Stimulated activated naive CD8-positive, alpha-beta T cell treated with anti-CD3 and anti-CD28 coated beads, Interleukin-15, Interleukin-2, amounts not matched to agents 100 U/mL and 50 U/mL, for 24 hours (primary cell): ENCODE data around the gene MSRB1.
A peak's percentile ranks its signal among the peaks of the same experiment; 100 is the strongest.

ENCODE experiments used
- ATAC-seq: fragments of 150-1000 bp; cut with Tn5 transposase; one replicate; pipeline ENCODE4 v1.10.0; 2021
- DNase-seq: peaks from one replicate; pipeline ENCODE4 v3.0.0; 2021

Gene MSRB1

DNA sequence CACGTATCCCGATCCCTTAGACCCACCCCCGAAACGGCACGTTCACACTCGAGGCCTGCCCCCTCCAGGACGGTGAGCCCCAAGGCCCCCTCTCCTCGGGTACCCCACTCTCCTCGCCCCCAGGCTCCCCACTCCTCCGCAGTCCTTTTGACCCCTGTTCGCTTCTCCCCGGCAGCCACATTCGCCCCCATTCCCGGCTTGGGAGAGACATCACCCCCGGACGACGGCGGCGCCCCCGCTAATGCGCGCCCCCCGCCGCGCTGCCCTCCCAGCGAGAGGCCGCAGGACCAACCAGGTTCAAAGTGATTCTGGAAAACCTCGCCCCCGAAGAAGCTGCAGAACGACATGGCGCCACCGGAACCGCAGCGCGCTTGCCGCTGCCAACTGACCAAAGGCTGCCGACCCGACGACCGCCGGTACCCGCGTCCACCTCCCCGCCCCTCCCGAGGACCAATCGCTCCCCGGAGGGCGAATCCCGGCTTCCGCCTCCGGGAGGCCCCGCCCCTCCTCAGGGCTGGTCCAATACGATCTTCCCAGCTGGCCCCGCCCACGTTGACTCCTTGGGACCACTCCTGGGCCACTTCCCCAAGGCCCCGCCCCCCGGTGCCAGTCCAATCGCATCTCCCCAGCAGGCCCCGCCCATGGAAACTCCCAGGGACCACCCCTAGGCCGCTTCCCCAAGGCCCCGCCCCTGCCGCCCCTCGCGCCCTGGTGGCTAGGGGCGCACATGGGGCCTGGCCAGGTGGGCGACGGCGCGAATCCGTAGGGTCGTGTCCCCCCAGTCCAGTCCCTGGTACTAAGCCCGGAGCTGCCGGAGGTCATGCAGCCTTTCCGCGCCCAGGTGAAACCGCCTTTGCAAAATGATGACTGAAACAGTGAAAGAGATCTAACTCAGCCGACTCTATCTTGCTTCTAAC is at the start of gene MSRB1:
Gene MSRB1, minus strand, starts transcription at position 390 of the 917 bp plus-strand sequence. Its CDS starts 43 bp downstream, at position 347.
- peak; percentile 97 for ATAC-seq
- peak; percentile 100 for DNase-seq

GRCh38 chr16:1991948-1992703 is 49.1 kb upstream of the MSRB1 start:
- peak; percentile 98 for DNase-seq
- peak; percentile 65 for ATAC-seq

DNA sequence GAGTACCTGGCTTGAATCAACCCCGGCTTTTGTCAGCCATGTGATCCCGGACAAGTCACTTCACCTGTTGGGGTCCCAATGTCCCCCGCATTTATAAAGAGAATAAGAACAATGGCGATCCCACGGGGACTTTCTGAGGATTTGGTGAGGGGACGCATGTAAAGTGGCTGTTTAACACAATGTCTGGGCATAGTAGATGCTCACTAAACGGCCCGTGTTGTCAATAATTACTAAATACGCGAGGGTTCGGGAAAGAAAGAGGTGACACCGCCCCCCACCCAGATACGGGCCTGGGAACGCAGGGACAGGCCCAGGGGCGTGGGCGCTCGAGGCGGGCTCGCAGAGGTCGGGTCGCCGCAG is 48.6 kb upstream of the MSRB1 start:
- ATAC-seq (no peak), DNase-seq (no peak)

- peak; percentile 69 for DNase-seq
- peak; percentile 38 for ATAC-seq
Observed at GRCh38 chr16:1991135-1991551, 48.1 kb upstream of the MSRB1 start.

- peak; percentile 67 for DNase-seq
- peak; percentile 4 for ATAC-seq
Observed at GRCh38 chr16:1990351-1991134, 47.5 kb upstream of the MSRB1 start.

GRCh38 chr16:1990101-1990350 is 47.0 kb upstream of the MSRB1 start:
- DNase-seq (no peak), ATAC-seq (no peak)

GRCh38 chr16:1989209-1990100 is 46.5 kb upstream of the MSRB1 start, which contains the start of gene SYNGR3:
SYNGR3 (plus strand) TSS chr16:1989970; CDS start chr16:1990103, 133 bp downstream.
- no peak for ATAC-seq

GRCh38 chr16:1987198-1987597 is 44.2 kb upstream of the MSRB1 start:
- no peak for DNase-seq
- no peak for ATAC-seq

More at GRCh38 chr16:1989209-1990100, 46.5 kb upstream of the MSRB1 start, which contains the start of gene SYNGR3:
- no peak for DNase-seq

- ATAC-seq, result no peak
- DNase-seq, result no peak
Observed at GRCh38 chr16:1985466-1986150, 42.6 kb upstream of the MSRB1 start.

GRCh38 chr16:1984347-1985225 is 41.6 kb upstream of the MSRB1 start:
- DNase-seq, result no peak
- ATAC-seq, result peak; percentile 4

DNA sequence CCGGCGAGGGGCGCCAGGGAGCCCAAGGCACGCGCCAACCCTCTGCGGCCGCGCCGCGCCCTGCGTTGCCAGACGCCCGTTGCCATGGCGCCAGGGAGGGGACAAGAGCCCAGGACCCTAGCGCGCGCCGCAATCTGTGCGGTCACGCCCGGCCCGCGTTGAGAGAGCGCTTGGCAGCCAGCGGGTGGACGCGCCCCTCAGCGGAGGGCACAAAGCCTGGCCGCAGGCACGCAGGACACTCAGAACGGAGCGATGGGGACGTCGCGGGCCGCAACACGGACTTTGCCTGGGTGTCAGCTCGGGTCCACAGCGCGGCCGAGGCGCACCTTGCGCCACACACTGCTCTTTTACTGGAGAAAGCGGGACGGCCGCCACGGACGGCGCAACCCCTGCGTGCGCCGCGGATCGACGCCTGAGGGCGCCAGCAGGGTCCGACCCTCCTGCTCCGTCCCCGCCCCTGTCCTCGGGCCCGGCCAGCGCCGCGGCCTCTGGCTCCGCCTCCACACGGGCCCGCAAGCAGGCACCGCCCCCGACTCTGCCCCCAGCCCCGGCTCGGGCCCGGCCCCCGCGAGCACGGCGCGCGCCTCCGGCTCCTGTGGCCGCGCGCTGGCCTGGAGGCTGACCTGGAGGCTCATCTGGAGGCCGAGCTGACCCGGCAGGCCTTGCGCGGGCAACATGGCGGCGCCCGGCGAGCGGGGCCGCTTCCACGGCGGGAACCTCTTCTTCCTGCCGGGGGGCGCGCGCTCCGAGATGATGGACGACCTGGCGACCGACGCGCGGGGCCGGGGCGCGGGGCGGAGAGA is 40.7 kb upstream of the MSRB1 start, which contains the start of gene GFER:
Gene GFER, plus strand, starts transcription at position 650 of the 803 bp plus-strand sequence. Its CDS starts 26 bp downstream, at position 676.
- peak; percentile 87 for ATAC-seq
- DNase-seq, result peak; percentile 86

- ATAC-seq, result no peak
Observed at GRCh38 chr16:1982991-1983543, 40.1 kb upstream of the MSRB1 start.

DNA sequence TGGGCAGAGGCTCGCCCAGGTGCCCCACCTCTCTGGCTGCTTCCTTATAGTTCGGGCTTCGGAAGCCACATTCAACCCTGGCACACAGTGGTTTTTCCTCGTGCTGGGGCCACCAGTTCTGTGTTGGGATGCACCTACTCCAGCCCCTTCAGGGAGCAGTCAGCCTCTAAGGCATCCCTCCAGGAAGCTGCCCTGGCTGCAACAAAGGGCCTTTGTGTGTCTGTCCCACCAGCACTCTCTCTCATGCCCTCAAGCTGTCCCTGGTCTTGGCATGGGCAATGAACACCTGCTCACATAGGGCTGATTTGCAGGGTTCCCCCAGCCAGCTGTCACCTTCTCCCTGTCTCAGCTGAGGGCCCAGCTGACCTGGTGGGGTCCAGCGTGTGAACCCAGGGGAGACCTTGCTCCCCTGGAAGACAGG is 39.0 kb upstream of the MSRB1 start:
- no peak for DNase-seq
- ATAC-seq, result no peak

More at GRCh38 chr16:1982991-1983543, 40.1 kb upstream of the MSRB1 start:
- no peak for DNase-seq

- DNase-seq, result no peak
- no peak for ATAC-seq
Observed at GRCh38 chr16:1981398-1981836, 38.4 kb upstream of the MSRB1 start, which contains the start of gene NOXO1. NOXO1 (minus strand) TSS chr16:1981469; CDS start chr16:1981179, 290 bp downstream.

- DNase-seq (no peak), ATAC-seq (no peak)
Observed at GRCh38 chr16:1980770-1981087, 37.7 kb upstream of the MSRB1 start.

DNA sequence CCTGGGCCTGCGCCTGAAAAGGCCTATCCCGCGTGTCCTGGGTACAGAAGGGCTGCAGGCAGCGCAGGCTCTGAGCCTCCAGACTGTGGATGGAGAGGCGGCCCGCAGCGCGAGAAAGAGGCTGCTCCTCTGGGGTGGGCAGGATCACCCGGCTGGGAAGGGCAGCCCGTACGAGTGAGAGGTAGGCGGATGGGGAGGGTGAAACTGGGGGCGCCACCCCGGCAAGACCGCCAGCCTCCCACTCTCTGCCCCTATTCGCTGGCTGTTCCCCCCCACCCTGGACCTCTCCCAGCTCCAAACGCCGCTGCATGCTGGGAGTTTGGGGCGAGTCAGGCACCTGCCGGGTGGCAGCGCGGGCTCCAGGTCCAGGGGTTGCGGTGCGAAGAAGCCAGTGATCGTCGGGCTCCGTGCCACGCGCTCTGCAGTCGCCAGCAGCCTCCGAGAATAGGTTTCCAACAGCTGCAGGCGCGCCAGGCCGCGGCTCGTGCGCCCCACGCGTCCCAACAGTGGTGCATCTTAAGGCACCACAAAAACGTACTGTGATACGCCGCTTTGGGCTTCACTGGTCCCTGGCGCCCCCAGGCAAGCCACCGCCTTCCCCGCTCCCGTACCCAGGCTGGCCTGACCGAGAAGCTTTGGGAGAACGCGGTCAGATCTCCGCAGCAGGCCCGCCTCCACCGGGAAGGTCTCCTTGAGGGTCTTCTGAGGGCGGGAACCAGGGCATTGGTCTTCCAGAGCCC is 37.2 kb upstream of the MSRB1 start:
- DNase-seq (peak; percentile 37), ATAC-seq (no peak)

- peak; percentile 45 for DNase-seq
- no peak for ATAC-seq
Observed at GRCh38 chr16:1979271-1980029, 36.5 kb upstream of the MSRB1 start.
